NAMALWA (cell line): ENCODE data around the gene LATS2.

Source experiments
- DNase-seq: peaks from one replicate; pipeline ENCODE4 v3.0.0-alpha.2; 2015; ENCODE audit warnings: low spot score

LATS2 gene

GRCh38 chr13:21047591-21048282, 13.6 kb downstream of the LATS2 start:
- DNase-seq: no peak

- DNase-seq: no peak
These were observed 14.3 kb downstream of the LATS2 start for GRCh38 chr13:21047087-21047486.

GRCh38 chr13:21046203-21046602, 15.2 kb downstream of the LATS2 start:
- no peak for DNase-seq

GRCh38 chr13:21045100-21045499, 16.3 kb downstream of the LATS2 start:
- no peak for DNase-seq

GRCh38 chr13:21043898-21044297, 17.5 kb downstream of the LATS2 start:
- no peak for DNase-seq

GRCh38 chr13:21040120-21040826, 21.1 kb downstream of the LATS2 start:
- no peak for DNase-seq

- DNase-seq: peak; percentile 17
These were observed 22.1 kb downstream of the LATS2 start for GRCh38 chr13:21039097-21039800.

GRCh38 chr13:21037656-21038055, 23.7 kb downstream of the LATS2 start:
- DNase-seq: no peak

- DNase-seq: no peak
These were observed 25.9 kb downstream of the LATS2 start for GRCh38 chr13:21035498-21035897.

GRCh38 chr13:21034603-21035191, 26.7 kb downstream of the LATS2 start:
- no peak for DNase-seq

GRCh38 chr13:21033856-21034602, 27.4 kb downstream of the LATS2 start:
- DNase-seq: no peak

- no peak for DNase-seq
These were observed 28.1 kb downstream of the LATS2 start for GRCh38 chr13:21033212-21033840.

- DNase-seq: no peak
These were observed 28.7 kb downstream of the LATS2 start for GRCh38 chr13:21032656-21033055.

- DNase-seq: no peak
These were observed 29.7 kb downstream of the LATS2 start for GRCh38 chr13:21031594-21032275.

- no peak for DNase-seq
These were observed 35.8 kb downstream of the LATS2 start for GRCh38 chr13:21025539-21025938.

GRCh38 chr13:21022056-21022979, 39.1 kb downstream of the LATS2 start:
- DNase-seq: no peak

GRCh38 chr13:21020581-21020980, 40.8 kb downstream of the LATS2 start:
- DNase-seq: no peak

- no peak for DNase-seq
These were observed 41.2 kb downstream of the LATS2 start for GRCh38 chr13:21020176-21020575.

- no peak for DNase-seq
These were observed 43.2 kb downstream of the LATS2 start for GRCh38 chr13:21018220-21018619.

- DNase-seq: no peak
These were observed 44.9 kb downstream of the LATS2 start for GRCh38 chr13:21016487-21016886.
